HCT116 (cell line): ENCODE measurements around the gene TRIM41. TPM values are rescaled to one million over a fixed set of nuclear protein-coding genes. Genes with fewer than 3 reads are reported as not detected.
"Not testable (repeated sequence)": the region's sequence is repeated elsewhere in the genome, so short reads cannot be mapped to it uniquely, and the experiment has no call there.

Experiments
- ATAC-seq: fragments of 200-7000 bp; cut with Tn5 transposase; 2 replicates; pipeline ENCODE4 v1.9.1; 2020; ENCODE audit warnings: mild to moderate bottlenecking, moderate library complexity
- BruUV-seq: library from RNA; stranded (reverse); fragments of 400-500 nt; replicated peaks from 2 replicates; lab custom pipeline; 2021; lab: Mats Ljungman, UMichigan
- CTCF ChIA-PET: fragments of 300-600 bp; sonication (Branson Sonifier 250); formaldehyde crosslinking; loops from one replicate; lab custom pipeline; 2021; ENCODE audit warnings: antibody characterized with exemption; lab: Charles Lee
- POLR2A ChIA-PET: fragments of 300-600, 350-600 bp; sonication (Branson Sonifier 250); formaldehyde crosslinking; loops from one replicate; lab custom pipeline; 2021; ENCODE audit warnings: antibody characterized with exemption; lab: Charles Lee
- RAD21 ChIA-PET, 2 experiments: fragments of 300-600 bp; sonication (Branson Sonifier 250); formaldehyde crosslinking; loops; one replicate each; lab custom pipeline; 2023; ENCODE audit warnings: low total read pairs in 2 of 2; ENCODE audit not compliant: uncharacterized antibody in 2 of 2, unreplicated experiment in 2 of 2, low non-redundant PET in 1 of 2; lab: Charles Lee
- DNase-seq: peaks from one replicate; pipeline ENCODE4 v3.0.0-alpha.2; 2010; ENCODE audit warnings: low read depth, low spot score
- H2AFZ ChIP-seq: fragments of 200-600 bp; shearing (Covaris generic), sonication (generic); 2 replicates; pipeline ENCODE4 v1.6.1; 2017; ENCODE audit warnings: low read depth, mixed run types, mixed read lengths, antibody characterized with exemption, low read length; ENCODE audit not compliant: poor library complexity, severe bottlenecking
- H3K27ac ChIP-seq: 2 replicates; pipeline ENCODE4 v1.5.1; 2012; ENCODE audit warnings: low read depth, low read length
- H3K27me3 ChIP-seq: fragments of 200-600 bp; sonication (generic); 2 replicates; pipeline ENCODE4 v1.6.1; 2016; ENCODE audit warnings: mixed run types, low read length, mixed read lengths; ENCODE audit not compliant: insufficient read depth
- H3K36me3 ChIP-seq, 2 experiments: fragments of 200-500 bp in 1 of 2; fragments of 200-600 bp in 1 of 2; sonication (Bioruptor generic) in 1 of 2; sonication (generic) in 1 of 2; 2 replicates each; pipeline versions ENCODE4 v1.5.1 to v1.6.1; 2014 to 2016; ENCODE audit warnings: low read length in 2 of 2, inconsistent platforms in 1 of 2, mixed read lengths in 1 of 2, mixed run types in 1 of 2; ENCODE audit not compliant: insufficient read depth in 2 of 2, control insufficient read depth in 1 of 2
- H3K4me1 ChIP-seq, 2 experiments: fragments of 200-600 bp in 1 of 2; sonication (generic) in 1 of 2; 2 replicates each; pipeline versions ENCODE4 v1.5.1 to v1.6.1; 2012 to 2017; ENCODE audit warnings: low read length in 2 of 2, inconsistent platforms in 1 of 2, mild to moderate bottlenecking in 1 of 2, mixed read lengths in 1 of 2, mixed run types in 1 of 2, moderate library complexity in 1 of 2; ENCODE audit not compliant: insufficient read depth in 2 of 2, control insufficient read depth in 1 of 2
- H3K4me2 ChIP-seq: fragments of 200-600 bp; sonication (generic); 2 replicates; pipeline ENCODE4 v1.6.1; 2017; ENCODE audit warnings: mixed run types, low read length, mixed read lengths
- H3K4me3 ChIP-seq, 2 experiments: fragments of 200-600 bp in 1 of 2; sonication (generic) in 1 of 2; replicated peaks in 1 of 2; 2 replicates each; pipeline ENCODE4 v1.5.1; 2011 to 2016; ENCODE audit warnings: low read length in 2 of 2, control low read depth in 1 of 2, low read depth in 1 of 2, mild to moderate bottlenecking in 1 of 2, mixed read lengths in 1 of 2, mixed run types in 1 of 2
- H3K79me2 ChIP-seq: fragments of 200-600 bp; sonication (generic); 2 replicates; pipeline ENCODE4 v1.6.1; 2017; ENCODE audit warnings: mild to moderate bottlenecking, mixed run types, low read length, moderate library complexity, mixed read lengths; ENCODE audit not compliant: insufficient read depth
- H3K9ac ChIP-seq: fragments of 200-600 bp; sonication (generic); 2 replicates; pipeline ENCODE4 v1.6.1; 2016; ENCODE audit warnings: low read length, mixed read lengths
- H3K9me2 ChIP-seq: fragments of 200-600 bp; sonication (generic), shearing (Covaris generic); 2 replicates; pipeline ENCODE4 v1.6.1; 2017; ENCODE audit warnings: mixed run types, mild to moderate bottlenecking, moderate library complexity; ENCODE audit not compliant: insufficient read depth
- H3K9me3 ChIP-seq, 2 experiments: fragments of 200-500 bp in 1 of 2; fragments of 200-600 bp in 1 of 2; sonication (Bioruptor generic) in 1 of 2; sonication (generic) in 1 of 2; 2 replicates each; pipeline ENCODE4 v1.6.1; 2014 to 2017; ENCODE audit warnings: low read length in 2 of 2, mixed read lengths in 2 of 2, inconsistent platforms in 1 of 2, low read depth in 1 of 2, mild to moderate bottlenecking in 1 of 2, mixed run types in 1 of 2, moderate library complexity in 1 of 2; ENCODE audit not compliant: control insufficient read depth in 1 of 2, insufficient read depth in 1 of 2
- H4K20me1 ChIP-seq: fragments of 200-600 bp; sonication (generic), shearing (Covaris generic); 2 replicates; pipeline ENCODE4 v1.6.1; 2017; ENCODE audit warnings: mixed run types, mild to moderate bottlenecking, moderate library complexity; ENCODE audit not compliant: insufficient read depth
- ATF3 ChIP-seq: IDR thresholded peaks from 2 replicates; pipeline ENCODE4 v1.6.1; 2012
- CBX3 ChIP-seq: IDR thresholded peaks from 2 replicates; pipeline ENCODE4 v1.6.1; 2012; ENCODE audit warnings: low read depth
- CEBPB ChIP-seq: IDR thresholded peaks from 2 replicates; pipeline ENCODE4 v1.6.1; 2012; ENCODE audit warnings: low read depth
- EZH2phosphoT487 ChIP-seq: fragments of 200-600 bp; IDR thresholded peaks from 2 replicates; pipeline ENCODE4 v1.6.1; 2018; ENCODE audit warnings: antibody characterized with exemption, borderline replicate concordance
- FOSL1 ChIP-seq: IDR thresholded peaks from 2 replicates; pipeline ENCODE4 v1.6.1; 2012; ENCODE audit warnings: low read depth
- JUND ChIP-seq: IDR thresholded peaks from 2 replicates; pipeline ENCODE4 v1.6.1; 2012
- MAX ChIP-seq: IDR thresholded peaks from 2 replicates; pipeline ENCODE4 v1.6.1; 2012
- POLR2A ChIP-seq: IDR thresholded peaks from 2 replicates; pipeline ENCODE4 v1.7.0; 2011; ENCODE audit warnings: borderline replicate concordance; ENCODE audit not compliant: insufficient read depth, insufficient read length; ENCODE audit errors: extremely low read depth
- REST ChIP-seq: IDR thresholded peaks from 2 replicates; pipeline ENCODE4 v1.6.1; 2012; ENCODE audit warnings: low read depth
- SIN3A ChIP-seq: IDR thresholded peaks from 2 replicates; pipeline ENCODE4 v1.6.1; 2012; ENCODE audit warnings: low read depth
- SP1 ChIP-seq: IDR thresholded peaks from 2 replicates; pipeline ENCODE4 v1.6.1; 2012; ENCODE audit warnings: low read depth
- SRF ChIP-seq: IDR thresholded peaks from 2 replicates; pipeline ENCODE4 v1.6.1; 2012; ENCODE audit warnings: low read depth
- TCF7L2 ChIP-seq: IDR thresholded peaks from 2 replicates; pipeline ENCODE4 v1.7.0; 2011; ENCODE audit warnings: borderline replicate concordance, inconsistent platforms; ENCODE audit not compliant: insufficient read depth, insufficient read length; ENCODE audit errors: extremely low read depth
- YY1 ChIP-seq: IDR thresholded peaks from 2 replicates; pipeline ENCODE4 v1.6.1; 2011; ENCODE audit warnings: low read length, low read depth, moderate library complexity, mild to moderate bottlenecking; ENCODE audit not compliant: insufficient replicate concordance; ENCODE audit errors: extremely low read depth
- ZBTB33 ChIP-seq: IDR thresholded peaks from 2 replicates; pipeline ENCODE4 v1.6.1; 2011; ENCODE audit warnings: mild to moderate bottlenecking, low read length, moderate library complexity; ENCODE audit not compliant: insufficient replicate concordance; ENCODE audit errors: extremely low read depth
- intact Hi-C: fragments of 100-400 bp; cut with micrococcal nuclease; formaldehyde crosslinking; loops from 2 replicates; pipeline ENCODE4 v1.10.0; 2022
- total RNA-seq: library from RNA; stranded (reverse); gene quantifications from one replicate; pipeline ENCODE4 v1.2.1, GENCODE V29; 2021; ENCODE audit not compliant: unreplicated experiment

Gene TRIM41
- total RNA-seq, 1 experiment from 2014 or later = 51.8 TPM

- no peaks in the 10 kb centered on the region for H3K9me2 ChIP-seq
- H3K9ac ChIP-seq = no peak overlapping the region
- TF ChIP-seq SIN3A = no peak
- TF ChIP-seq CBX3 = no peak
- TF ChIP-seq JUND = no peak
- no peak for TF ChIP-seq SRF
- TF ChIP-seq ATF3 = no peak
- TF ChIP-seq SP1 = no peak
- TF ChIP-seq YY1 = no peak
- TF ChIP-seq MAX = no peak
- TF ChIP-seq TCF7L2 = no peak
- TF ChIP-seq FOSL1 = no peak
- no peak for TF ChIP-seq EZH2phosphoT487
- no peak for TF ChIP-seq ZBTB33
- TF ChIP-seq POLR2A = no peak
- TF ChIP-seq REST = no peak
- no peak for TF ChIP-seq CEBPB
- H3K4me2 ChIP-seq = peak overlapping the region; percentile 94
- BruUV-seq = no TSS peak
- ChIA-PET RAD21 (interaction anchor here (0.7 to 1.1 kb wide), 2 partner anchors 16 to 35 kb away, joined by 3 to 4 read pairs; no protein-coding TSS in a partner anchor), POLR2A (interaction anchor here (1.1 to 4.3 kb wide), 6 partner anchors 15 to 38 kb away, joined by 4 to 41 read pairs (median 14); partner anchors contain the start of genes RACK1 and TRIM41), CTCF (interaction anchor here (0.6 to 2.1 kb wide), 3 partner anchors 27 to 40 kb away, joined by 5 to 9 read pairs (median 9); no protein-coding TSS in a partner anchor)
- no peaks in the 10 kb centered on the region for H4K20me1 ChIP-seq
- H3K79me2 ChIP-seq = no peaks in the 10 kb centered on the region; the same call in 1 of the 2 replicates
- no peak overlapping the region for H2AFZ ChIP-seq
- H3K4me3 ChIP-seq = no peak overlapping the region
- H3K27me3 ChIP-seq = no peaks in the 10 kb centered on the region
- intact Hi-C loops = loop anchor here (1.0 to 2.0 kb wide), 3 partner anchors 15 to 35 kb away; partner anchors contain the start of gene TRIM41
- DNase-seq (no peak), ATAC-seq (no peak)
- no peaks in the 10 kb centered on the region for H3K36me3 ChIP-seq
- peak overlapping the region; percentile 24; the same call in 1 of the 2 replicates for H3K27ac ChIP-seq
- no peaks in the 10 kb centered on the region for H3K9me3 ChIP-seq
- peaks cover 27 to 60% of the 10 kb centered on the region in 2 experiments for H3K4me1 ChIP-seq
Measured at GRCh38 chr5:181207960-181208253, 15.2 kb upstream of the TRIM41 start.

- intact Hi-C loops, H3K79me2 ChIP-seq, DNase-seq, RAD21 ChIA-PET, ATAC-seq, H3K27me3 ChIP-seq, H3K9me2 ChIP-seq, H3K4me3 ChIP-seq, H2AFZ ChIP-seq, H3K9ac ChIP-seq, H3K27ac ChIP-seq, H4K20me1 ChIP-seq, H3K4me2 ChIP-seq, CTCF ChIA-PET, H3K9me3 ChIP-seq, H3K36me3 ChIP-seq, BruUV-seq: not testable (repeated sequence)
- POLR2A ChIA-PET = interaction anchor here (2.7 kb wide), 1 partner anchor 36 kb away, joined by 15 read pairs; the partner anchor contains the start of gene RACK1
- H3K4me1 ChIP-seq = peaks cover 22 to 56% of the 10 kb centered on the region in 2 experiments
Measured at GRCh38 chr5:181209006-181209405, 14.1 kb upstream of the TRIM41 start.
